Measurements from ENCODE around the gene CHAF1B. TPM values are rescaled to one million over a fixed set of nuclear protein-coding genes. Genes with fewer than 3 reads are reported as not detected.

Gene CHAF1B
- total RNA-seq, 1 experiment from 2014 or later: 20.7 TPM

GRCh38 chr21:36408568-36408967 is 23.4 kb downstream of the CHAF1B start:
- DNase-seq (ENCODE audit: low spot score) (no peak), ATAC-seq (no peak)
- ChIA-PET CTCF (no interaction called here), POLR2A (no interaction called here)
- TF ChIP-seq GABPB1 (CRISPR knock-in tag; IDR thresholded peaks at IDR 0.05) (no peak), E2F5 (CRISPR knock-in tag; IDR thresholded peaks at IDR 0.05) (no peak), CREM (CRISPR knock-in tag; IDR thresholded peaks at IDR 0.05) (no peak), MXD4 (CRISPR knock-in tag; IDR thresholded peaks at IDR 0.05; ENCODE audit: borderline replicate concordance) (no peak), ATF1 (CRISPR knock-in tag; IDR thresholded peaks at IDR 0.05) (no peak), PRRX2 (CRISPR knock-in tag; IDR thresholded peaks at IDR 0.05) (no peak), ATF6 (CRISPR knock-in tag; IDR thresholded peaks at IDR 0.05) (no peak), ELF4 (CRISPR knock-in tag; IDR thresholded peaks at IDR 0.05; ENCODE audit: low read depth) (no peak), ARID4B (CRISPR knock-in tag; IDR thresholded peaks at IDR 0.05; ENCODE audit: borderline replicate concordance) (no peak), HMGA2 (CRISPR knock-in tag; IDR thresholded peaks at IDR 0.05) (no peak), ZNF532 (CRISPR knock-in tag; IDR thresholded peaks at IDR 0.05; ENCODE audit: borderline replicate concordance) (no peak), ZNF396 (CRISPR knock-in tag; IDR thresholded peaks at IDR 0.05; ENCODE audit: borderline replicate concordance) (no peak), SOX15 (CRISPR knock-in tag; IDR thresholded peaks at IDR 0.05) (no peak), ZNF232 (CRISPR knock-in tag; IDR thresholded peaks at IDR 0.05) (no peak), IRF2 (CRISPR knock-in tag; IDR thresholded peaks at IDR 0.05; ENCODE audit: borderline replicate concordance, low read depth) (no peak), ZNF671 (CRISPR knock-in tag; IDR thresholded peaks at IDR 0.05) (no peak), ESRRA (CRISPR knock-in tag; IDR thresholded peaks at IDR 0.05; ENCODE audit: borderline replicate concordance) (no peak), ZNF219 (CRISPR knock-in tag; IDR thresholded peaks at IDR 0.05; ENCODE audit: borderline replicate concordance) (no peak), JAZF1 (CRISPR knock-in tag; IDR thresholded peaks at IDR 0.05) (no peak), ZNF416 (CRISPR knock-in tag; IDR thresholded peaks at IDR 0.05) (no peak)
- H3K4me3 Mint-ChIP-seq: no peak overlapping the region
- peaks cover 42% of the 10 kb centered on the region for H3K36me3 Mint-ChIP-seq
- H3K27me3 Mint-ChIP-seq (ENCODE audit: low read depth): no peaks in the 10 kb centered on the region
- no peaks in the 10 kb centered on the region for H3K9me3 Mint-ChIP-seq
- H3K27ac Mint-ChIP-seq: no peak overlapping the region
- H3K4me1 Mint-ChIP-seq: no peaks in the 10 kb centered on the region

Data from WTC11 (cell line).